ENCODE data around the gene SLC45A2. TPM values are rescaled to one million over a fixed set of nuclear protein-coding genes. Genes with fewer than 3 reads are reported as not detected.

Gene SLC45A2
- total RNA-seq, 2 donors from 2014 or later: 0.82 TPM; not detected in 1

DNA sequence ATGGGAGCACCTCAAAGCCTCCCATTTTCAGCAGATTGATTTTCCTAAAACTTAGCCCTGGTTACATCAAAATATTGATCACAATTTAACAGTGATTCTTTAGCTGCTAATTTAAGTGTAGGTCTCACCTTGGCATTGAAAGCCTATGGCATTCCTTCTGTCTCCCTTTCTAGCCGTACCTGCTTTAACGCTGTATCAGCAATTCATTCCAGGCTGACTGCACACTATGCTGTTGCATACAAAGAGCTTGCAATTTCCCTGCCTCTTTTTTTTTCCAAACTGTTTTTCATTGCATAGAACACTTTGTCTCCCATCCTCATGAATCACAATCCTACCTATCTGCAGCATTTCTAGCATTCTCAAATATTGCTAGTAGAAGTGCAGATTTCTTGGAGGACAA lies 32.3 kb upstream of the SLC45A2 start:
- no peak overlapping the region for H3K27ac ChIP-seq
- H3K9me3 ChIP-seq: no peaks in the 10 kb centered on the region
- H3K4me1 ChIP-seq: peaks cover 0 to 8% of the 10 kb centered on the region in 2 donors
- no peak for DNase-seq (ENCODE audit: low spot score)
- H3K4me3 ChIP-seq: no peak overlapping the region
- H3K36me3 ChIP-seq: no peaks in the 10 kb centered on the region
- no peaks in the 10 kb centered on the region for H3K27me3 ChIP-seq
- TF ChIP-seq, protein P1, sequence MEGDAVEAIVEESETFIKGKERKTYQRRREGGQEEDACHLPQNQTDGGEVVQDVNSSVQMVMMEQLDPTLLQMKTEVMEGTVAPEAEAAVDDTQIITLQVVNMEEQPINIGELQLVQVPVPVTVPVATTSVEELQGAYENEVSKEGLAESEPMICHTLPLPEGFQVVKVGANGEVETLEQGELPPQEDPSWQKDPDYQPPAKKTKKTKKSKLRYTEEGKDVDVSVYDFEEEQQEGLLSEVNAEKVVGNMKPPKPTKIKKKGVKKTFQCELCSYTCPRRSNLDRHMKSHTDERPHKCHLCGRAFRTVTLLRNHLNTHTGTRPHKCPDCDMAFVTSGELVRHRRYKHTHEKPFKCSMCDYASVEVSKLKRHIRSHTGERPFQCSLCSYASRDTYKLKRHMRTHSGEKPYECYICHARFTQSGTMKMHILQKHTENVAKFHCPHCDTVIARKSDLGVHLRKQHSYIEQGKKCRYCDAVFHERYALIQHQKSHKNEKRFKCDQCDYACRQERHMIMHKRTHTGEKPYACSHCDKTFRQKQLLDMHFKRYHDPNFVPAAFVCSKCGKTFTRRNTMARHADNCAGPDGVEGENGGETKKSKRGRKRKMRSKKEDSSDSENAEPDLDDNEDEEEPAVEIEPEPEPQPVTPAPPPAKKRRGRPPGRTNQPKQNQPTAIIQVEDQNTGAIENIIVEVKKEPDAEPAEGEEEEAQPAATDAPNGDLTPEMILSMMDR (IDR thresholded peaks at IDR 0.05): no peak

DNA sequence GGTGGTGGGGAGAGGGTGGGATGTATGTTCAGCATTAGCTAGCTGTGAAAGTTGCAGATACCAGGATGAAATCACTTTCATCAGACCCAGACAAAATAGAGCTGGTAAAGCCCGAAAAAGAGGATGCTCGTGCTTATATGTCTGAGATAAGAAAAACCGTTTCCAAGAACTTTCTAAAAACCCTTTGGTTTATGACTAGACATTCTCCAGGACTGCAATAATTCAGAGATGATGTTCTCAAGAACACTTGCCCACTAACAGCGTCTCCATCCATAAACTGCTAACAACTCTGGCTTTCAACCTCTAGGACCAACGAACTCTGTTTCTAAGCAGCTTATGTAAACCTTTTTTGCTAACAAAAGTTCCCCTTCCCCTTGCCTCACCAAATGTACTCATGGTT lies 31.7 kb upstream of the SLC45A2 start:
- H3K27ac ChIP-seq: no peak overlapping the region
- H3K4me1 ChIP-seq: peaks cover 0 to 5% of the 10 kb centered on the region in 2 donors
- H3K9me3 ChIP-seq: no peaks in the 10 kb centered on the region
- no peak for DNase-seq (ENCODE audit: low spot score)
- no peaks in the 10 kb centered on the region for H3K27me3 ChIP-seq
- no peaks in the 10 kb centered on the region for H3K36me3 ChIP-seq
- TF ChIP-seq, protein P1 (IDR thresholded peaks at IDR 0.05): no peak
- H3K4me3 ChIP-seq: no peak overlapping the region

DNA sequence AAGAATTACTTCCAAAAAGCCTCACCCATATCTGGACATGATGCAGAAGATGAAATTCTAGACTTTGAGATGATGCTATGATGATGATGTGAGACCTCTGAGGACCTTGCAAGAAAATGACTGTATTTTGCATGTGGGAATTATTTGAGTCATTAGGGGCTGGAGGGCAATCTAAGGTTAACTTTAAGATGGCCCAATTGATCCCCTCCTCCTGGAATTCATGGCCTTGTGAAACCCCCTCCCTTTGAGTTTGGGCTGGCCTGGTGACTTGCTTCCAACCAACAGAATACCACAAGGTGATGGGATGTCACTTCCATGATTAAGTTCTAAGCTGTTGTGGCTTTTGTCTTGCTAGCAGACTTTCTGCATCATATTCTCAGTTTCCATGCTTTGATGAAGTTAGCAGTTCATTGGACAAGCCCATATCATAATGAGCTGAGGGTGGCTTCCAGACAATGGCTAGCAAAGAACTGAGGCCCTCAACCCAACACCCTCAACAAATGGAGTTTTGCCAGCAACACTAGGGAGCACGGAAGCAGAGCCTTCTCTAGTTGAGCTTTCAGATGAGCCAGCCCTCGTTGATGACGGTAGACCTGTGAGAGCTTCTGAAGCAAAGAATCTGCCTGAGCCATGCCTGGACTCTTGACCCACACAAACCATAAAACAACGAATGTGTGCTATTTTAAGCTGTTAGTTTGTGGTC lies 30.8 kb upstream of the SLC45A2 start:
- Histone ChIP-seq H3K36me3 (no peaks in the 10 kb centered on the region), H3K27ac (no peak overlapping the region), H3K4me1 (peaks cover 0 to 5% of the 10 kb centered on the region in 2 donors), H3K4me3 (no peak overlapping the region), H3K27me3 (no peaks in the 10 kb centered on the region), H3K9me3 (no peaks in the 10 kb centered on the region)
- TF ChIP-seq, protein P1 (IDR thresholded peaks at IDR 0.05): no peak
- no peak for DNase-seq (ENCODE audit: low spot score)

DNA sequence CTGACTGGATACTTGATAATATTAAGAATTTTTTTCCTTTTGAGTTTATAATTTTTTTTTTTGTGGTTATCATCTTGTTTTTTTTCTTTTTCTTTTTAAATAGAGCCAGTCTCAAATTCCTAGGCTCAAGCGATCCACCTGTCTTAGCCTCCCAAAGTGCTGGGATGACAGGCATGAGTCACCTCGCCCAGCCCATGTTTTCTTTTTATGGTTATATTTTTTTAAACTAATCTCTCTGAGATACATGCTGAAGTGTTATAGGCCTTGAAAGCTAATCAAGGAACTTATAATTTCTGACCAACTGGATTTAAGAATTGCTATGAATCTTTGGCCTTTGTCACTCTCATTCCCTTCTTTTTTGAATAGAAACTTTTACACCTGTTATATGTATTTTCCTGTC lies 30.1 kb upstream of the SLC45A2 start:
- Histone ChIP-seq H3K4me3 (no peak overlapping the region), H3K9me3 (no peaks in the 10 kb centered on the region), H3K36me3 (no peaks in the 10 kb centered on the region), H3K27me3 (no peaks in the 10 kb centered on the region), H3K4me1 (peaks cover 0 to 5% of the 10 kb centered on the region in 2 donors), H3K27ac (no peak overlapping the region)
- TF ChIP-seq, protein P1 (IDR thresholded peaks at IDR 0.05): no peak
- no peak for DNase-seq (ENCODE audit: low spot score)

DNA sequence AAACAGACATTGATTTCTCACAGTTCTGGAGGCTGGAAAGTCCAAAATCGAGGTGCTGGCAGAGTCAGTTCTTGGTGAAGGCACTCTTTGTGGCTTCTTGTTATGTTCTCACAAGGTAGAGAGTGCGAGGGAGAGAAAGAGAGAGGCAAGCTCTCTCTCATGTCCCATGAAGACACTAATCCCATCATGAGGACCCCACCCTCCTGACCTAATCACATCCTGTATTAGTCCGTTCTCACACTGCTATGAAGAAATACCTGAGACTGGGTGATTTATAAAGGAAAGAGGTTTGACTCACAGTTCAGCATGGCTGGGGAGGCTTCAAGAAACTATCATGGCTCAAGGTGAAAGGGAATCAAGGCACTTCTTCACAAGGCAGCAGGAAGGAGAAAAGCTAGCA lies 29.1 kb upstream of the SLC45A2 start:
- TF ChIP-seq, protein P1 (IDR thresholded peaks at IDR 0.05): no peak
- no peaks in the 10 kb centered on the region for H3K27me3 ChIP-seq
- H3K9me3 ChIP-seq: no peaks in the 10 kb centered on the region
- DNase-seq (ENCODE audit: low spot score): no peak
- H3K27ac ChIP-seq: no peak overlapping the region
- H3K4me1 ChIP-seq: peaks cover 0 to 9% of the 10 kb centered on the region in 2 donors
- no peaks in the 10 kb centered on the region for H3K36me3 ChIP-seq
- H3K4me3 ChIP-seq: no peak overlapping the region

DNA sequence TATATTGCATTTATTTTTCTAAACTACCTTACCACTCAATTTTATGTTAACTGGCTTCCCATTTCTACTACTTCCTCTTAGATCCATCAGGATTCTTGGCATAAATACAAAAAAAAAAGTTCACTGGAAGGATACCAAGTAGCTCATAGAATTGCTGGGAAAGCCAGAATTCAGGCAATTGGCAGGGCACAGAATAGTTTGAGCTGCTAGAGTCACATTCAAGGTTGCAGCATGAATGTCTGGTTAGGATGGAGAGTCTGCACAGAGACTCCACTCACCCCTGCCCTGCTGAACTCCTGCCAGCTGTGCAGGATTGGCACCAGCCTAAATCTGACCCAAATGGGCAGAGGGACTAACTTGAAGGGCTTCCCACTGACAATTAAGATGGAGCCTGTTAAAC lies 28.3 kb upstream of the SLC45A2 start:
- Histone ChIP-seq H3K9me3 (no peaks in the 10 kb centered on the region), H3K4me1 (peaks cover 0 to 9% of the 10 kb centered on the region in 2 donors), H3K36me3 (no peaks in the 10 kb centered on the region), H3K27me3 (no peaks in the 10 kb centered on the region), H3K4me3 (no peak overlapping the region), H3K27ac (no peak overlapping the region)
- TF ChIP-seq, protein P1 (IDR thresholded peaks at IDR 0.05): no peak
- no peak for DNase-seq (ENCODE audit: low spot score)
